ENCODE results near the gene UNC50.

GRCh38 chr2:98571796-98572195 lies 36.6 kb upstream of the UNC50 start:
- no peak for TF ChIP-seq CTCF (IDR thresholded peaks at IDR 0.05; ENCODE audit: poor library complexity, severe bottlenecking)
- TF ChIP-seq EP300 (conservative IDR thresholded peaks at IDR 0.05; ENCODE audit: poor library complexity, severe bottlenecking) = no peak
- TF ChIP-seq EZH2 (IDR thresholded peaks at IDR 0.05; ENCODE audit: borderline replicate concordance, insufficient read depth, low read length, poor library complexity, severe bottlenecking) = no peak

All from neural cell (in vitro differentiated cells).